22Rv1 (cell line): ENCODE results near the gene SMOC2.

Experiments used
- H3K27ac ChIP-seq: fragments of 450-650 bp; 2 replicates; pipeline ENCODE4 v1.5.1; 2017
- ZFX ChIP-seq: fragments of 450-650 bp; IDR thresholded peaks from 2 replicates; pipeline ENCODE4 v1.6.1; 2017; ENCODE audit warnings: antibody characterized with exemption, borderline replicate concordance
- TF ChIP-seq, protein P1 (sequence below): fragments of 450-650 bp; IDR thresholded peaks from 2 replicates; pipeline ENCODE4 v1.5.1; 2017; ENCODE audit warnings: mild to moderate bottlenecking

The SMOC2 gene

DNA sequence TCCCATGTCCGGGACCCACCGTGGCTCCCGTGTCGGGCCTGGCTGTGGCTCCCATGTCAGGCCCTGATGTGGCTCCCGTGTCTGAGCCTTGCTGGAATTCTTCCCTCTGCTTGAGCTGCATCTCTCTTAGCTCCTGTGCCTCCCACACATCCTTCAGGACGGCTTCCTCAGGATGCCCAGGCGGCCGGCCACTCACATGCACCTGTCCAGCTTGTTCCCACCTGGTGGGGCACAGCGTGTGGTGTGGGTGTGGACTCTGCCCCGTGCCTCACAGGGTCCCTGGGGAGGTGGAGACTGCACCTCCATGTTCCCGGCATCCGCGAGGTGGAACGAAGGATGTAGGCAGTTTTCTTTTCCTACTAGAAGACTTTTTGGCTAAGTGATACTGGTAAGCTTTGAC lies 170.7 kb downstream of the SMOC2 start:
- no peak overlapping the region for H3K27ac ChIP-seq
- TF ChIP-seq ZFX, result no peak
- TF ChIP-seq, protein P1, sequence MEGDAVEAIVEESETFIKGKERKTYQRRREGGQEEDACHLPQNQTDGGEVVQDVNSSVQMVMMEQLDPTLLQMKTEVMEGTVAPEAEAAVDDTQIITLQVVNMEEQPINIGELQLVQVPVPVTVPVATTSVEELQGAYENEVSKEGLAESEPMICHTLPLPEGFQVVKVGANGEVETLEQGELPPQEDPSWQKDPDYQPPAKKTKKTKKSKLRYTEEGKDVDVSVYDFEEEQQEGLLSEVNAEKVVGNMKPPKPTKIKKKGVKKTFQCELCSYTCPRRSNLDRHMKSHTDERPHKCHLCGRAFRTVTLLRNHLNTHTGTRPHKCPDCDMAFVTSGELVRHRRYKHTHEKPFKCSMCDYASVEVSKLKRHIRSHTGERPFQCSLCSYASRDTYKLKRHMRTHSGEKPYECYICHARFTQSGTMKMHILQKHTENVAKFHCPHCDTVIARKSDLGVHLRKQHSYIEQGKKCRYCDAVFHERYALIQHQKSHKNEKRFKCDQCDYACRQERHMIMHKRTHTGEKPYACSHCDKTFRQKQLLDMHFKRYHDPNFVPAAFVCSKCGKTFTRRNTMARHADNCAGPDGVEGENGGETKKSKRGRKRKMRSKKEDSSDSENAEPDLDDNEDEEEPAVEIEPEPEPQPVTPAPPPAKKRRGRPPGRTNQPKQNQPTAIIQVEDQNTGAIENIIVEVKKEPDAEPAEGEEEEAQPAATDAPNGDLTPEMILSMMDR, result no peak

DNA sequence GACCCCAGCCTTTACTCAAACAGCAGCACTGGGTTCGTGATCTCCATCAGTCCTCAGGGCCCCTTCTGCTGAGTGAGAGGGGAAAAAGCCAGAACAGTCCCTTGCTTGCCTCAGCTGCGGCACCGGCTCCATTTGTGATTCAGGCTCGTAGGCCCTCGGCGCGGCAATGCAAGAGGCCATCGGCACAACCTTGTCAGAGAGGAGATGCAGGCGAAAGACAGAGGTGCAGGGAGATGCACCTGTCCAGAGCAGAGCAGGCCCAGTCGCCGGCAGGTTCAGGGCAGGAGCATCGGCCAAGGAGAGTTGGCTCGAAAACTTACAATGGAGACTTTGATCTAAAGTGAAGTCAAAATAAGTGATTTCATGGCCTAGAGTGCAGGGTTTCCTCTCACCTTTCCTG lies 171.6 kb downstream of the SMOC2 start:
- H3K27ac ChIP-seq, result no peak overlapping the region
- TF ChIP-seq, protein P1, result no peak
- no peak for TF ChIP-seq ZFX

DNA sequence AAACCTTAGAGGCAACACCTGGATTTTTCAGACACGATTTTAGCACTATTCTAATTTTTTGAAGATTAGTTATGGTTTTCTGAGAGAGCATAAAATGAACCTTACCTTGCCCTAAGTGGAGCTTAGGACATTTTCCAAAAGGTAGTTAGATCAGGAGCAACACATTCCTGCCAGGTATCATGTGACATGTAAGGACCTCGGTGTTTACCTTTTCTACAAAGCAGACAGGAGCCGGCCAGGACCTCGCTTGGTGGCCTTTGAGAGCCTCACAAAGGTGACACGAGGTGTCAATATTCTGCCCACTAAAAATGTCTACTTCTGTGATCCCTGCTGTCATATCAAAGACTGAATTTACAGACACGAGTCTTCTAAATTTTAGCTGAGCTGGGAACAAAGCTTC lies 174.9 kb downstream of the SMOC2 start:
- no peak overlapping the region for H3K27ac ChIP-seq
- TF ChIP-seq, protein P1, result no peak
- no peak for TF ChIP-seq ZFX

DNA sequence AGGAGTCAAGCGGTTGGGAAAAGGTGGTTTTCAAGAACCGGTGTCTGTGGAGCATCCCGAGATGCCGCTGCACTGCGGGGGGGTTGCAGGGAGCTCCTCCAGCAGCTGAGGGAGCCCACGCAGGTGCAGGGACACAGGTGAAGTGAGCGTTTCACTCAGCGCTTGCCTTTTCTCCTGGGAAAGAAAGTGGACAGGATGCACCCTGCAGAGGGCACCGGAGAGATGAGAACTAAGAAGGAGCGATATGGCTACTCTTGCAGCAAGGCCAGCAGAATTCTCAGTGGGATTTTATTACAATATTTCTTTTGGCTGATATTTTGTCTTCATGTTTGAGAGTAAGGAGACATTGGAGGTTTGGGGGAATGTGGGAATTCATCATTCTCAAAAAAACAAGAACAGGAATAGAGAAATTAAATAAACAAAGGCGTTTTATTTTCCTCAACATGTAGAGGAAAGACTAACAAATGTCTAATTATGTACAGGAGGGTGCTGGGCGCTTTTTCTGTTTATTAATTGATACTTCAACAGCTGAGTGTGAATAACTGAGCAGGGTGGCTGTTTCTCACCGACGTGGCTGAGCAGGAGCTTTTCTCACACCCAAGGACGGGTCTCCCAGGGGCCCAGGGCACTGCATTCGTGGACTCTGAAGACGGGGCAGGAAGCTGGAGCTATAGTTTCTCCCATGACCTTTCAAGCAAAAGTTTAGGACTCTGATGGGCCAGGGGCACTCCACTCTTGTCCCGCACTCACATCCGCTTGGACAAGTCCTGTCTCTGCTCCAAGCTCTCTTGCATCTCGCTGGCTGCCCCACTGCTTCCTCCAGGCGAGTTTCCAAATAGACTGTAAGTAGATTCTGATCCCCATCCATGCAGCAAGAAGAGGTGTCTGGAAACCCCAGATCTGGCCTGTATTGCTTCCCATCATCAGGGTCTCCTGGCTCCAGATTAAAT lies 176.1 kb downstream of the SMOC2 start:
- H3K27ac ChIP-seq, result no peak overlapping the region
- TF ChIP-seq, protein P1, result no peak
- TF ChIP-seq ZFX, result no peak

DNA sequence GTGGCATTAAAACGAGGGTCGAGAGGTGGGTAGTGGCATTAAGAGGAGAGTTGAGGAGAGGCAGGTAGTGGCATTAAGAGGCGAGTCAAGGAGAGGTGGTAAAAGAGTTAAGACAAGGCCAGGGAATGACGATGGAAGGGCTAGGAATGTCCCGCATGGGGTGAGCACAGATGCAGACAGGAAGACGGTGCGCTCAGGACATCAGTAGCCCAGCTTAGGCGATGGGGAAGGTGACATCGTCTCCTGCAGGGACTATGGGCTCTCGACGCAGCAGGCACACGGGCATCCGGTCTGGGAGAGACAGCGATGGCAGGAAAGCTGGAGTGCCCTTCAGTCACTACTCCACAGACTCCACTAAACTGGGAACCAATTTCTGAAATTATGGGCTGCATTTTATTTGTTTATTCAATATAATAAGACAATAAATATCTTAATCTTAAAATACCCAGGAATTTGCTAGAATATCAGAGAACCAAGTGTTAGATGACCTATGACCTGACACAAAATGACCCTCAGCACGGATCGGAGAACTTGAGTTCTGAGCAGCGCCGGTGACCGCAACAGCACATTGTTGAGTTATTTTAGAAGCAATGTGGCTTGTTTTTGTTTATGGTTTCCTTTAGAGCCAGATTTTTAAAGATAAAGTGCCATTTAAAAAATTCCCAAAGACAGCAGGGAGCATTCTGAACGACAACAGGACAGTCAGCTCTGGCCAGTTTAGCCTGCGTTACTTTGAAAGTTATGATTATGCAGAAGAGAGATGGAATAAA lies 177.7 kb downstream of the SMOC2 start:
- H3K27ac ChIP-seq, result no peak overlapping the region
- no peak for TF ChIP-seq ZFX
- TF ChIP-seq, protein P1, result no peak

DNA sequence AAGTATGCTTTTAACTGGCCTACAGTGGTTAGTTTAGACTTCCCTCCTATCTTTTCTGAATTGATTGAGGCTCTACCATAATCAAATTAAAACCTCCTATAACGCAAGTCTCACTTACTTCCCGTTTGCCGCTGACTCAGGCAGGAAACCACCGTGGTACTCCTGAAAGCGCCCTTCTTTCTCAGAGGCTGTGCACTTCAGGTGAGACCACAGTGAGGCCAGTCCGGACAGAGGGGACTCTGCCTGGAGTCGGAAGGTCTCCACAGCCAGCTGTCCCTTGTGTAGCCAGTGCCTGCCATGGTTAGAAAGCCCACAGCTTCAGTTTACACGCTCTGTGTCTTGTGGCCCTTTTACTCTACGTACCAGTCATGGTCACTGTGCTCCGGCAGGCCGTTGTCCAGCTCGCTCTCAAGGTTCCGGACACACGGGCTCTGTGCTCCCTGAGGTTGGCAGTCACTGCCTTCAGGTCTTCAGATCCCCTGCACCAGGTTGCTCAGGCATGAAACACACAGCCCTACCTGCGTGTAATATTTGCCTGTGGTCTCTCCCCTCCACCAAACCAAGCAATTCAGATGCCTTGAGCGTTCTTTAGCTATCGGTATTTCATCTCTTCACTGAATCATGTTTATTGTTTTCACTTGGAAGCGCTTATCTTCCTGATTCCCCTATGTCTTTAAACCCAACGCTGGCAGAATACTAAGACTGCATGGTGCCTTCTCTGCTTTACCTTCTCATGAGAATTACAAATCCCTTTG lies 178.8 kb downstream of the SMOC2 start:
- no peak overlapping the region for H3K27ac ChIP-seq
- TF ChIP-seq, protein P1, result no peak
- TF ChIP-seq ZFX, result no peak
